MM.1S (cell line): Measurements from ENCODE around the gene GPR42.

Source experiments
- DNase-seq: peaks from one replicate; pipeline ENCODE4 v3.0.0-alpha.2; 2015
- H2AFZ ChIP-seq: fragments of 300-600 bp; sonication (generic); 2 replicates; pipeline ENCODE4 v1.6.0; 2016; ENCODE audit warnings: antibody characterized with exemption, low read length
- H3F3A ChIP-seq: fragments of 300-600 bp; sonication (generic); 2 replicates; pipeline ENCODE4 v1.6.1; 2016; ENCODE audit warnings: mild to moderate bottlenecking, antibody characterized with exemption, low read length, moderate library complexity, mixed read lengths; ENCODE audit not compliant: insufficient read depth
- H3K27ac ChIP-seq: fragments of 300-600 bp; sonication (generic); 2 replicates; pipeline ENCODE4 v1.5.1; 2016; ENCODE audit warnings: mild to moderate bottlenecking, low read length
- H3K27me3 ChIP-seq: fragments of 300-600 bp; sonication (generic); replicated peaks from 2 replicates; pipeline ENCODE4 v1.6.0; 2016; ENCODE audit warnings: low read length; ENCODE audit not compliant: insufficient read depth
- H3K36me3 ChIP-seq: fragments of 300-600 bp; sonication (generic); replicated peaks from 2 replicates; pipeline ENCODE4 v1.6.1; 2016; ENCODE audit warnings: mild to moderate bottlenecking, low read length, mixed read lengths; ENCODE audit not compliant: insufficient read depth
- H3K4me1 ChIP-seq: fragments of 300-600 bp; sonication (generic); 2 replicates; pipeline ENCODE4 v1.6.1; 2016; ENCODE audit warnings: low read length, mixed read lengths
- H3K4me2 ChIP-seq: fragments of 300-600 bp; sonication (generic); 2 replicates; pipeline ENCODE4 v1.6.0; 2016; ENCODE audit warnings: low read depth, low read length
- H3K4me3 ChIP-seq: fragments of 300-600 bp; sonication (generic); 2 replicates; pipeline ENCODE4 v1.5.1; 2016; ENCODE audit warnings: low read length, mixed read lengths
- H3K79me2 ChIP-seq: fragments of 300-600 bp; sonication (generic); 2 replicates; pipeline ENCODE4 v1.6.1; 2016; ENCODE audit warnings: mixed run types, low read length, mixed read lengths
- H3K9ac ChIP-seq: fragments of 300-600 bp; sonication (generic); 2 replicates; pipeline ENCODE4 v1.6.1; 2016; ENCODE audit warnings: low read length, mixed read lengths
- H3K9me2 ChIP-seq: fragments of 300-600 bp; sonication (generic); replicated peaks from 2 replicates; pipeline ENCODE4 v1.6.1; 2016; ENCODE audit warnings: mild to moderate bottlenecking, low read length, mixed read lengths; ENCODE audit not compliant: insufficient read depth
- H3K9me3 ChIP-seq: fragments of 300-600 bp; sonication (generic); replicated peaks from 2 replicates; pipeline ENCODE4 v1.6.1; 2016; ENCODE audit warnings: mild to moderate bottlenecking, low read length, mixed read lengths; ENCODE audit not compliant: insufficient read depth
- H4K20me1 ChIP-seq: fragments of 300-600 bp; sonication (generic); 2 replicates; pipeline ENCODE4 v1.6.1; 2016; ENCODE audit warnings: mild to moderate bottlenecking, low read length, moderate library complexity, mixed read lengths; ENCODE audit not compliant: insufficient read depth
- CTCF ChIP-seq: fragments of 300-600 bp; sonication (generic); IDR thresholded peaks from 2 replicates; pipeline ENCODE4 v1.5.1; 2016; ENCODE audit warnings: antibody characterized with exemption, low read length, mixed read lengths
- EZH2 ChIP-seq: fragments of 300-600 bp; sonication (generic); optimal IDR thresholded peaks from 2 replicates; pipeline ENCODE3; 2017; ENCODE audit warnings: low read depth, mild to moderate bottlenecking, antibody characterized with exemption, low read length, mixed read lengths
- EZH2phosphoT487 ChIP-seq: fragments of 300-600 bp; sonication (generic); IDR thresholded peaks from 2 replicates; pipeline ENCODE4 v1.6.1; 2018; ENCODE audit warnings: antibody characterized with exemption, low read length

GPR42 gene

GRCh38 chr19:35414442-35414841 lies 43.6 kb downstream of the GPR42 start:
- Histone ChIP-seq H4K20me1 (no peaks in the 10 kb centered on the region), H3F3A (no peaks in the 10 kb centered on the region), H3K9me2 (no peaks in the 10 kb centered on the region), H3K9me3 (no peaks in the 10 kb centered on the region), H3K4me2 (no peak overlapping the region), H3K27ac (no peak overlapping the region), H3K27me3 (peaks cover 6% of the 10 kb centered on the region), H3K4me3 (no peak overlapping the region), H3K9ac (no peak overlapping the region), H3K4me1 (0 out of 2 replicates have a peak, but pooled peaks cover 3% of the 10 kb centered on the region), H2AFZ (no peak overlapping the region), H3K36me3 (no peaks in the 10 kb centered on the region), H3K79me2 (no peaks in the 10 kb centered on the region)
- TF ChIP-seq EZH2 (no peak), EZH2phosphoT487 (no peak), CTCF (no peak)
- no peak for DNase-seq

DNA sequence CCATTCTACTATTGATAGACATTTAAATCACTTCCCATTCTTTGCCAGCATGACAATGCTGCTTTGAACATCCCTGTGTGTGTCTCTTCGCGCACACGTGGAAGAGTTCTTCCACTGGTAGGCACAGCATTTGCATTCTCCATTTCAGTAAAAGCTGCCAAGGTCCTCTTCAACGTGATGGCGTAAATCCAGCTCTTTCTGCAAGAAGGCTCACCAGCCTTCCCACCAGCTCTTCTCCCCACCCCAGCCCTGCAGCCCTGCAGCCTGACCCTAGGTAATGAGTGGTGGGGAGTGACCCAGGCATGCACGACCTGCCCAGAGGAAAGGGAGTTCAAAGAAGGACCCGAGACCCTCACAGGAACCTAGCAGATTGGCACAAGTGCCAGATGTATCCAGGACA lies 45.5 kb downstream of the GPR42 start:
- Histone ChIP-seq H3K79me2 (no peaks in the 10 kb centered on the region), H3K4me1 (peaks cover 2% of the 10 kb centered on the region; the same call in 1 of the 2 replicates), H3F3A (no peaks in the 10 kb centered on the region), H3K9me2 (no peaks in the 10 kb centered on the region), H3K4me2 (no peak overlapping the region), H3K9me3 (no peaks in the 10 kb centered on the region), H3K27me3 (no peaks in the 10 kb centered on the region; the same call in none of the 2 replicates), H4K20me1 (no peaks in the 10 kb centered on the region), H3K9ac (no peak overlapping the region), H3K27ac (no peak overlapping the region), H2AFZ (no peak overlapping the region), H3K4me3 (no peak overlapping the region), H3K36me3 (no peaks in the 10 kb centered on the region)
- DNase-seq: no peak
- TF ChIP-seq CTCF (no peak), EZH2 (no peak), EZH2phosphoT487 (no peak)

DNA sequence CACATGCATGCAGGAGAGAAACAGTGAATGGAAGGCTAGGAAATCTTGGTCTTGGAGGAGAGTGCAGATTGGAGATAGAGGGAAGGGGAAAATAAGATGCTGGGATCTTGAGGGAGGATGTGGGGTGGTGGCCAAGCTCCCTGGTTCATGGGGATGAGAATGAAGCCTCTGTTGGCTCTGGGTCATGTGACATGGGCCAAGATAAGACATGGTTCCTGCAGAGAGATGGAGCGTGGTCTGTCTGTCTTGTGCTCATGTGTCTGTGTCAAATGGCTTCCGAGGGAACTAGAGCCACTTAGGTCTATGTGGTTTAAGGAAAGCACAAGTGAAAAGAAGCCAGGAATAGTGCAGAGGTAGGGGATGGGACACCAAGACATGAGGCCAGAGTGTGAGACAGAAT lies 46.4 kb downstream of the GPR42 start:
- Histone ChIP-seq H3K79me2 (no peaks in the 10 kb centered on the region), H3K9me2 (no peaks in the 10 kb centered on the region), H2AFZ (no peak overlapping the region), H3K27me3 (no peaks in the 10 kb centered on the region; the same call in none of the 2 replicates), H3K4me2 (no peak overlapping the region), H3K36me3 (no peaks in the 10 kb centered on the region), H3K9me3 (no peaks in the 10 kb centered on the region), H3K27ac (no peak overlapping the region), H3F3A (no peaks in the 10 kb centered on the region), H3K9ac (no peak overlapping the region), H3K4me1 (peaks cover 2% of the 10 kb centered on the region; the same call in 1 of the 2 replicates), H3K4me3 (no peak overlapping the region), H4K20me1 (no peaks in the 10 kb centered on the region)
- TF ChIP-seq EZH2phosphoT487 (no peak), EZH2 (no peak), CTCF (no peak)
- no peak for DNase-seq
